ENCODE results near the gene SPATA25. TPM values are rescaled to one million over a fixed set of nuclear protein-coding genes. Genes with fewer than 3 reads are reported as not detected.

Gene SPATA25
- total RNA-seq, 3 donors from 2014 or later (not counting 1 experiment from before 2014, with no cell fraction given), result 1.2 TPM; not detected in 2

GRCh38 chr20:45927071-45927878 is 39.9 kb upstream of the SPATA25 start:
- H3K9me3 ChIP-seq (ENCODE audit: control insufficient read depth, insufficient read depth, low read length), result no peaks in the 10 kb centered on the region
- no peaks in the 10 kb centered on the region for H3K36me3 ChIP-seq (ENCODE audit: control insufficient read depth, insufficient read depth, low read length)
- H3K27ac Mint-ChIP-seq, result peak overlapping the region in 1 of 2 donors; percentile 50
- no peak overlapping the region for H3K4me3 ChIP-seq (ENCODE audit: low read length)
- no peaks in the 10 kb centered on the region for H3K27me3 ChIP-seq (ENCODE audit: control insufficient read depth, insufficient read depth, low read length)
- intact Hi-C loops (cut with micrococcal nuclease), result no loop called here
- DNase-seq, result no peak
- peaks cover 0 to 13% of the 10 kb centered on the region in 2 donors for H3K4me1 Mint-ChIP-seq
- ATAC-seq, result no peak
- no peaks in the 10 kb centered on the region for H3K36me3 Mint-ChIP-seq
- WGBS (ENCODE audit: insufficient coverage), result 93% methylated on average over 14 of the region's 14 CpGs
- no peaks in the 10 kb centered on the region for H3K9me3 Mint-ChIP-seq
- TF ChIP-seq, protein P1, sequence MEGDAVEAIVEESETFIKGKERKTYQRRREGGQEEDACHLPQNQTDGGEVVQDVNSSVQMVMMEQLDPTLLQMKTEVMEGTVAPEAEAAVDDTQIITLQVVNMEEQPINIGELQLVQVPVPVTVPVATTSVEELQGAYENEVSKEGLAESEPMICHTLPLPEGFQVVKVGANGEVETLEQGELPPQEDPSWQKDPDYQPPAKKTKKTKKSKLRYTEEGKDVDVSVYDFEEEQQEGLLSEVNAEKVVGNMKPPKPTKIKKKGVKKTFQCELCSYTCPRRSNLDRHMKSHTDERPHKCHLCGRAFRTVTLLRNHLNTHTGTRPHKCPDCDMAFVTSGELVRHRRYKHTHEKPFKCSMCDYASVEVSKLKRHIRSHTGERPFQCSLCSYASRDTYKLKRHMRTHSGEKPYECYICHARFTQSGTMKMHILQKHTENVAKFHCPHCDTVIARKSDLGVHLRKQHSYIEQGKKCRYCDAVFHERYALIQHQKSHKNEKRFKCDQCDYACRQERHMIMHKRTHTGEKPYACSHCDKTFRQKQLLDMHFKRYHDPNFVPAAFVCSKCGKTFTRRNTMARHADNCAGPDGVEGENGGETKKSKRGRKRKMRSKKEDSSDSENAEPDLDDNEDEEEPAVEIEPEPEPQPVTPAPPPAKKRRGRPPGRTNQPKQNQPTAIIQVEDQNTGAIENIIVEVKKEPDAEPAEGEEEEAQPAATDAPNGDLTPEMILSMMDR (IDR thresholded peaks at IDR 0.05), result no peak
- no peaks in the 10 kb centered on the region for H3K4me1 ChIP-seq (ENCODE audit: control insufficient read depth, insufficient read depth, low read length)
- no peaks in the 10 kb centered on the region for H3K27me3 Mint-ChIP-seq (ENCODE audit: low read depth in 2 of 2)
- no peak overlapping the region for H3K4me3 Mint-ChIP-seq
- no peak overlapping the region for H3K27ac ChIP-seq (ENCODE audit: low read length)

GRCh38 chr20:45926731-45927070 is 39.3 kb upstream of the SPATA25 start:
- H3K4me1 ChIP-seq (ENCODE audit: control insufficient read depth, insufficient read depth, low read length), result no peaks in the 10 kb centered on the region
- H3K9me3 Mint-ChIP-seq, result no peaks in the 10 kb centered on the region
- no peaks in the 10 kb centered on the region for H3K36me3 Mint-ChIP-seq
- H3K27ac ChIP-seq (ENCODE audit: low read length), result no peak overlapping the region
- peaks cover 0 to 13% of the 10 kb centered on the region in 2 donors for H3K4me1 Mint-ChIP-seq
- H3K27me3 Mint-ChIP-seq (ENCODE audit: low read depth in 2 of 2), result peaks cover 2 to 4% of the 10 kb centered on the region in 2 donors
- 96% methylated on average over 2 of the region's 2 CpGs for WGBS (ENCODE audit: insufficient coverage)
- no peaks in the 10 kb centered on the region for H3K9me3 ChIP-seq (ENCODE audit: control insufficient read depth, insufficient read depth, low read length)
- H3K27ac Mint-ChIP-seq, result no peak overlapping the region
- H3K4me3 ChIP-seq (ENCODE audit: low read length), result no peak overlapping the region
- intact Hi-C loops (cut with micrococcal nuclease), result no loop called here
- no peaks in the 10 kb centered on the region for H3K36me3 ChIP-seq (ENCODE audit: control insufficient read depth, insufficient read depth, low read length)
- ATAC-seq (no peak), DNase-seq (no peak)
- H3K27me3 ChIP-seq (ENCODE audit: control insufficient read depth, insufficient read depth, low read length), result peaks cover 2% of the 10 kb centered on the region
- TF ChIP-seq, protein P1 (IDR thresholded peaks at IDR 0.05), result no peak
- no peak overlapping the region for H3K4me3 Mint-ChIP-seq

GRCh38 chr20:45925821-45926506 is 38.5 kb upstream of the SPATA25 start:
- H3K4me1 Mint-ChIP-seq, result peaks cover 0 to 13% of the 10 kb centered on the region in 2 donors
- H3K27ac ChIP-seq (ENCODE audit: low read length), result no peak overlapping the region
- H3K27me3 ChIP-seq (ENCODE audit: control insufficient read depth, insufficient read depth, low read length), result peaks cover 4% of the 10 kb centered on the region
- H3K27ac Mint-ChIP-seq, result no peak overlapping the region
- H3K9me3 Mint-ChIP-seq, result no peaks in the 10 kb centered on the region
- intact Hi-C loops (cut with micrococcal nuclease), result no loop called here
- H3K4me3 ChIP-seq (ENCODE audit: low read length), result no peak overlapping the region
- no peaks in the 10 kb centered on the region for H3K36me3 ChIP-seq (ENCODE audit: control insufficient read depth, insufficient read depth, low read length)
- 76% methylated on average over 9 of the region's 9 CpGs for WGBS (ENCODE audit: insufficient coverage)
- ATAC-seq (no peak), DNase-seq (no peak)
- no peaks in the 10 kb centered on the region for H3K9me3 ChIP-seq (ENCODE audit: control insufficient read depth, insufficient read depth, low read length)
- TF ChIP-seq, protein P1 (IDR thresholded peaks at IDR 0.05), result no peak
- peaks cover 9 to 11% of the 10 kb centered on the region in 2 donors for H3K27me3 Mint-ChIP-seq (ENCODE audit: low read depth in 2 of 2)
- H3K36me3 Mint-ChIP-seq, result no peaks in the 10 kb centered on the region
- H3K4me3 Mint-ChIP-seq, result no peak overlapping the region
- H3K4me1 ChIP-seq (ENCODE audit: control insufficient read depth, insufficient read depth, low read length), result no peaks in the 10 kb centered on the region
